ENCODE data around the gene MKNK1.

The MKNK1 gene

DNA sequence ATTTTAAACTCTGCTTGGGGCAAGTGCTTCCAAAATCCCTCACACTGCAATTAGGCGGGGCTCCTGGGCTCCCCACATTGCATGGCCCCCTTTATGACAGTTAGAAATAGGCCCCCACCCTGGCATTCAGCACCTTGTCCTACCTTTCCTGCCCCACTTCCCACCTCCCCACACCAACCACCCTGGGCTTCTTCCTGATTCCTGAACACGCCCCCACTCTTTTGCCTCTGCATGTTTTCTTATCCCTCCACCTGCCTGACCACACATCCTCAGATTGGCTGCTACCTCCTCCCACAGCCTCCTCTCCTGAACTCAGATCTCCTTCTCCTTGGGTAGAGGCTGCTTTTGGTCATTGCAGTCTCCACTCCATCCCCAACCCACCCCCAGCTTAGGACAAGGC is 11.0 kb upstream of the MKNK1 start:
- H3K4me3 ChIP-seq (ENCODE audit: low read depth, low read length), result no peak overlapping the region
- TF ChIP-seq, protein P1, sequence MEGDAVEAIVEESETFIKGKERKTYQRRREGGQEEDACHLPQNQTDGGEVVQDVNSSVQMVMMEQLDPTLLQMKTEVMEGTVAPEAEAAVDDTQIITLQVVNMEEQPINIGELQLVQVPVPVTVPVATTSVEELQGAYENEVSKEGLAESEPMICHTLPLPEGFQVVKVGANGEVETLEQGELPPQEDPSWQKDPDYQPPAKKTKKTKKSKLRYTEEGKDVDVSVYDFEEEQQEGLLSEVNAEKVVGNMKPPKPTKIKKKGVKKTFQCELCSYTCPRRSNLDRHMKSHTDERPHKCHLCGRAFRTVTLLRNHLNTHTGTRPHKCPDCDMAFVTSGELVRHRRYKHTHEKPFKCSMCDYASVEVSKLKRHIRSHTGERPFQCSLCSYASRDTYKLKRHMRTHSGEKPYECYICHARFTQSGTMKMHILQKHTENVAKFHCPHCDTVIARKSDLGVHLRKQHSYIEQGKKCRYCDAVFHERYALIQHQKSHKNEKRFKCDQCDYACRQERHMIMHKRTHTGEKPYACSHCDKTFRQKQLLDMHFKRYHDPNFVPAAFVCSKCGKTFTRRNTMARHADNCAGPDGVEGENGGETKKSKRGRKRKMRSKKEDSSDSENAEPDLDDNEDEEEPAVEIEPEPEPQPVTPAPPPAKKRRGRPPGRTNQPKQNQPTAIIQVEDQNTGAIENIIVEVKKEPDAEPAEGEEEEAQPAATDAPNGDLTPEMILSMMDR (conservative IDR thresholded peaks at IDR 0.05; ENCODE audit: low read depth, low read length), result no peak
- DNase-seq (ENCODE audit: low read depth), result no peak

DNA sequence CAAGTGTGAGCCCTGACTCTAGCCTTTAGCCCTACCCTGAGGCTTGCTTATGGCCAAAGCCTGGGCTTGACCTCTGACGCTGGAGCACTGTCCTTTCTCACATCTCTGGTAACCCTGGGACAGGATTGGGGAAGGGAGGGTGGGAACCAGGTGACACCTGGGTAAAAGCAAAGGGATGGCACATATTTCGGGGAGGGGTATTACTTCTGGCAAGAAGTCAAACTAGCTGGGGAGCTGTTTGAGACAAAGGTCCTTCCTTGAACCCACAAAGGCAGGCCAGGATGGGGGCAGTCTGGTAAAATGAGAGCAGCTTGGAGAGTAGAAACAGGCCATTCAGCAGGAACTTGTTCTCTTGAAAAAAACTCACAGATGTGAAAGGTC is 10.5 kb upstream of the MKNK1 start:
- DNase-seq (ENCODE audit: low read depth), result no peak
- no peak overlapping the region for H3K4me3 ChIP-seq (ENCODE audit: low read depth, low read length)

DNA sequence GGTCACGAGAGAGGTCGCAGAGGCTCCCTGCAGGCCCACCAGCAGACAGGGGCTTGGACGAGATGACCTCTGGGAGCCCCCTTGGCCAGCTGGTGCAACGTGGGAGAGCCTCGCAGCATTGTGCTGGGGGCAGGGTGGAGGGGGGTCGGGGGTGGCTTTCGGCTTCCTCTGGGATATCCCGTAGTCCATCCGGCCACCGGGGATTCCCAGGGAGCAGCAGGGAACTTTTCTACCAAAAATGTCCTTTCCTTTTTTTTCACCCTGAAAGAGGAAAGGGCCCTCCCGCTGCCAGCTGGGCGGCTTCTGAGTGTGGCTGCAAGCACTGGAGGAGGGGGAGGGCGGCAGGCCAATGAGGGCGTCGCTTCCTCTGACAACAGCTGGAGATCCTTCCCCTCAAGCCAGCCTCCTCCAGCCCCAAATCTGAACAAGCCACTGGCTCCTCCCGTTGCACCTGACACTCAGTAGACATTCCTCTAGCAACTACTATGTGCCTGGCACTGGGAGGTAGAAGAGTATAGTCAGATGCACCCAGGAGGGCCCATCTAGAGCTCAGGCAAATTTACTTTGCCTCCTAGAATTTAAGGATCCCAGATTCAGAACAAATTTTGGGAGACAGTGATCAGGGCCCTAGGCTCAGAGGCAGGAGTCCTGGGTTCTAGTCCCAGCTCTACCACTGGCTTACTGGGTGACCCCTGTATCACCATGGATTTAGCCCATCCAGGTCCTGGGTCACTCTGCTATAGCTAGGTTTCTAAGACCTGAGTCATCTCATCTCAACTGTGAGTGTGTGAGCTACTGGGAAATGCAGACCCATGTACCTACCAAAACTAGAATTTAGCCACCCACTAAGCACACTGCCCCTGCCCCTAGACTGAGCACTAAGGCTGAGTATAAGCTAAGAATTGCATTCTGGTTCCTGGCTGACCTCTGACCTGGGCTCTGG is 9.9 kb upstream of the MKNK1 start:
- TF ChIP-seq, protein P1 (conservative IDR thresholded peaks at IDR 0.05; ENCODE audit: low read depth, low read length), result no peak
- peak; percentile 81 for DNase-seq (ENCODE audit: low read depth)

More for the DNA sequence above, 10.5 kb upstream of the MKNK1 start:
- TF ChIP-seq, protein P1 (conservative IDR thresholded peaks at IDR 0.05; ENCODE audit: low read depth, low read length), result no peak

DNA sequence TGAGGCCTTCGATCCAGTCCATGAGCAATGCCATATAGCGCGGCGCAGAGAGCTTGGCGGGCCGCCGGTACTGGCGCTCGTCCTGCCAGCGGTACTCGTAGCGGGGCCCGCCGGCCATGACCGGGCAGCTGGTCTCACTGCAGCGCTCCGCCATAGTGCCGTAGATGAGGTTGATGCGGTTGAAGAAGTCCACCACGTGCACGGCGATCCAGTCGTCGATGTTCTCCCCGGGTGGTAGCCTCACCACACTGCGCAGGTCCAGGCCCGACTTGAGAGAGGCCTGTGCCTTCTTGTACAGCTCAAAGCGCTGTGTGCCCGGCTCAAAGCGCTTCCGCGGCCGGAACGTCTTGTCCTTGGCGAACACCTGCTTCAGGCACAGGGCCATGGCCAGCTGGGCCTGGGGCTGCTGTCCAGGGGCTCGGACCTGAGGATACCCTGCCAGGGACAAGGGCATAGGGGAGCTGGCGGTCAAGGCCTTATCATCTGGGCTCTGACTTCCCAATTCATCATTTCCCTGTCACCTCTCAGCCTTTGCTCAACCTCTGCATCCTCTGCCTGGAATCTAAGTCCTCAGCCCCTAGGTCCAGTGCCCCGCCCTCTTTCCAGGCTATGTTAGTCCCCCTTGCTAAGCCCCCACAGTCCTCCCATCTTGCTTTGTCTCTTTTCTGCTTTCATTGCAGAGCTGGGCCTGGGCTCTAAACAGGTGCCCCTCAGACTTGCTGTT is 9.0 kb upstream of the MKNK1 start:
- no peak for DNase-seq (ENCODE audit: low read depth)
- no peak overlapping the region for H3K4me3 ChIP-seq (ENCODE audit: low read depth, low read length)
- TF ChIP-seq, protein P1 (conservative IDR thresholded peaks at IDR 0.05; ENCODE audit: low read depth, low read length), result no peak

More for the DNA sequence above, 9.9 kb upstream of the MKNK1 start:
- no peak overlapping the region for H3K4me3 ChIP-seq (ENCODE audit: low read depth, low read length)

DNA sequence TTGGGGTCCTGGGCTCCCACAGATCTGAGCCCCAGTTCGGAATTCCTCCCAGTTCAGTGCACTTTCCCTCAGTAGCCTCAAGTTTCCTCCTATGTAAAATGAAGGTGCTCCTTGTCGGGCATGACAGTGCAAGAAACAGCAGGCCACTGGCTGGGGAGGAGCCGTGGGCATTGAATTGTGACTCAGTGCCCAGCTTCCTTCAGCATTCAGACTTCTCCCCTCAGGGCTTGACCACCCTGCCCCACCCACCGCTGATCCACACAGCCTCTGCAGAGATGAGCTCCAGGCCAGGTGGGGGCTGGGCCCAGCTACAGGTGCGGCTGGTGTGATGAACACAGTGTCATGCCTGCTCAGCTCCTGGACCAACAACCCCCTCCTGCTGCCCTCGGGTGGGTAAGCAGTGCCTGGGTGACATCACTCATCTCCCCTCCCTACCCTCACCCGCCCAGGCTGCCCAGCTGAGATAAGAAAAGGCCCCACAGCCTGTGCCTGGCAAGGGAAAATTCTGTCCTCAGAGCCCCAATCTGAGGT is 7.7 kb upstream of the MKNK1 start:
- TF ChIP-seq, protein P1 (conservative IDR thresholded peaks at IDR 0.05; ENCODE audit: low read depth, low read length), result no peak
- no peak overlapping the region for H3K4me3 ChIP-seq (ENCODE audit: low read depth, low read length)
- no peak for DNase-seq (ENCODE audit: low read depth)

DNA sequence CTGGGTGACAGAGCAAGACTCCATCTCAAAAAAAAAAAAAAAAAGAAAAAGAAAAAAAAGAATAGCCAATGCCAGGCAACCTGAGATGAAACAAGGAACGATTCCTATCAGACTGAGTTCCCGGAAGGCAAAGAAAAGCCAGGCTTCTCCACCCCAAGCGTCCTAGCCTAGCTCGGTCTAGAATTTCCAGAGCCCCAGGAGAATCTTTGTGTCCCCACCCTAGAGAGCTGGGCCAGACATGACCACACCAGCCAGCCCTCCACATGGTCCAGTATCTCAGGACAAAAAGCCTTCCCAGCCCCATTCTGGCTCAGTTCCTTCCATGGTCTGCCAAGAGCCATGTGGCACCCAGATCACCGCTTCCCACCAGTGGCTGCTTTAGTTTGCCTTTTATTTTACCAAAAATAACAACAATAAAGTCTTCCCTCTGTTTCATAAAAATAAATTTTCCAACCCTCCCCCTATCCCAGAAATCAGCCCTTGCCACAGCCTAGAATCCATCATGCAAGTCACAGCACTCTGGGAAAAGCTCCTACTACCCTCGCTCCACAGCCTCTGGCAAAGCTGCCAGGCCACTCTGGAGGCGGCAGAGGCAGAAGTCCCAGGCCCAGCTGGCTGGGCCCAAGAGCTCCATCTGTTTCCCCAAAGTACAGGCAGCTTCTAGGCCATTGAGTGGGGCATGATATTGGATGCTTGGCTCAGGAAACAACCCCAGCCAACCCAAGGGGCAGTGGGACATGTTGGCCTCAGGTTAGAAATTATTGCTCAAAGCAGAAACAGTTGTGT is 3.5 kb upstream of the MKNK1 start:
- DNase-seq (ENCODE audit: low read depth), result no peak
- H3K4me3 ChIP-seq (ENCODE audit: low read depth, low read length), result no peak overlapping the region
- TF ChIP-seq, protein P1 (conservative IDR thresholded peaks at IDR 0.05; ENCODE audit: low read depth, low read length), result no peak
